ENCODE results near the gene TARS2.
A peak's percentile ranks its signal among the peaks of the same experiment; 100 is the strongest.

The TARS2 gene

GRCh38 chr1:150543500-150544143 lies 56.4 kb downstream of the TARS2 start:
- peak; percentile 36 for DNase-seq

- DNase-seq, result peak; percentile 58
Observed at GRCh38 chr1:150544204-150544603, 57.0 kb downstream of the TARS2 start.

- DNase-seq, result no peak
Observed at GRCh38 chr1:150545486-150546032, 58.3 kb downstream of the TARS2 start.

GRCh38 chr1:150546294-150546937 lies 59.2 kb downstream of the TARS2 start:
- DNase-seq, result no peak

GRCh38 chr1:150548324-150548631 lies 61.1 kb downstream of the TARS2 start:
- DNase-seq, result no peak

GRCh38 chr1:150548632-150549495 lies 61.6 kb downstream of the TARS2 start, which contains the start of gene ADAMTSL4:
ADAMTSL4 (plus strand) TSS chr1:150549408; CDS start chr1:150552289, 2,881 bp downstream.
- peak; percentile 78 for DNase-seq

- no peak for DNase-seq
Observed at GRCh38 chr1:150549496-150550221, 62.4 kb downstream of the TARS2 start.

GRCh38 chr1:150550222-150551050 lies 63.2 kb downstream of the TARS2 start:
- no peak for DNase-seq

- DNase-seq, result peak; percentile 85
Observed at GRCh38 chr1:150551051-150551783, 64.0 kb downstream of the TARS2 start.

GRCh38 chr1:150551784-150552127 lies 64.5 kb downstream of the TARS2 start:
- no peak for DNase-seq

- DNase-seq, result peak; percentile 31
Observed at GRCh38 chr1:150552128-150552910, 65.1 kb downstream of the TARS2 start.

GRCh38 chr1:150552911-150553289 lies 65.7 kb downstream of the TARS2 start:
- no peak for DNase-seq

GRCh38 chr1:150553392-150554085 lies 66.3 kb downstream of the TARS2 start:
- no peak for DNase-seq

- no peak for DNase-seq
Observed at GRCh38 chr1:150554086-150554452, 66.8 kb downstream of the TARS2 start.

- DNase-seq, result no peak
Observed at GRCh38 chr1:150555198-150555970, 68.2 kb downstream of the TARS2 start.

- DNase-seq, result no peak
Observed at GRCh38 chr1:150555971-150556865, 69.0 kb downstream of the TARS2 start.

- DNase-seq, result no peak
Observed at GRCh38 chr1:150557065-150557600, 69.9 kb downstream of the TARS2 start.

Data from NCI-H82 (cell line).